B cell (primary cell): Measurements from ENCODE around the gene SLCO3A1. TPM values are rescaled to one million over a fixed set of nuclear protein-coding genes. Genes with fewer than 3 reads are reported as not detected.

Experiments
- ATAC-seq: fragments of 200-7000 bp; cut with Tn5 transposase; one replicate; pipeline ENCODE4 v1.10.0; 2021; ENCODE audit warnings: low read depth, mild to moderate bottlenecking, moderate number of reproducible peaks, moderate library complexity
- CTCF ChIA-PET: fragments of 350-600 bp; sonication (Branson Sonifier 250); formaldehyde crosslinking; loops from one replicate; lab custom pipeline; 2021; ENCODE audit warnings: antibody characterized with exemption, inconsistent platforms; lab: Charles Lee
- POLR2A ChIA-PET: fragments of 350-600 bp; sonication (Branson Sonifier 250); formaldehyde crosslinking; loops from one replicate; lab custom pipeline; 2021; ENCODE audit warnings: antibody characterized with exemption; lab: Charles Lee
- DNase-seq: peaks from one replicate; pipeline ENCODE4 v3.0.0; 2013
- H2AFZ ChIP-seq: 2 replicates; pipeline ENCODE4 v1.6.1; 2012; ENCODE audit warnings: mild to moderate bottlenecking, low read depth, low read length; ENCODE audit not compliant: insufficient read depth, poor library complexity, severe bottlenecking
- H3K27ac ChIP-seq, 2 donors: 1 replicate in 1 of 2; 2 replicates in 1 of 2; pipeline ENCODE4 v1.5.1; 2012 to 2013; ENCODE audit warnings: low read length in 2 of 2, mild to moderate bottlenecking in 2 of 2, moderate library complexity in 1 of 2
- H3K27me3 ChIP-seq, 4 experiments: fragments of 200-600 bp in 1 of 4; sonication (generic) in 1 of 4; replicated peaks in 1 of 4; 1 replicate in 2 of 4; 2 replicates in 2 of 4; pipeline versions ENCODE4 v1.6.1 to v1.7.0; 2013 to 2016; ENCODE audit warnings: low read length in 3 of 4, mild to moderate bottlenecking in 2 of 4, mixed read lengths in 1 of 4, moderate library complexity in 1 of 4; ENCODE audit not compliant: insufficient read depth in 4 of 4, control insufficient read depth in 3 of 4; ENCODE audit errors: control extremely low read depth in 1 of 4
- H3K36me3 ChIP-seq, 2 experiments: replicated peaks in 1 of 2; 1 replicate in 1 of 2; 2 replicates in 1 of 2; pipeline versions ENCODE4 v1.6.1 to v1.7.1; 2013; ENCODE audit warnings: low read length in 1 of 2; ENCODE audit not compliant: insufficient read depth in 2 of 2, control insufficient read depth in 1 of 2; ENCODE audit errors: control extremely low read depth in 1 of 2, extremely low read depth in 1 of 2
- H3K4me1 ChIP-seq, 2 donors: fragments of 200-600 bp in 1 of 2; sonication (generic) in 1 of 2; 1 replicate in 1 of 2; 2 replicates in 1 of 2; pipeline versions ENCODE4 v1.5.1 to v1.6.1; 2013 to 2017; ENCODE audit warnings: low read length in 2 of 2; ENCODE audit not compliant: control insufficient read depth in 2 of 2, insufficient read depth in 2 of 2
- H3K4me2 ChIP-seq: replicated peaks from 2 replicates; pipeline ENCODE3; 2012; ENCODE audit warnings: mild to moderate bottlenecking, low read depth, low read length; ENCODE audit not compliant: poor library complexity, severe bottlenecking
- H3K4me3 ChIP-seq, 5 experiments: fragments of 200-600 bp in 1 of 5; sonication (generic) in 1 of 5; 1 replicate in 3 of 5; 2 replicates in 2 of 5; pipeline versions ENCODE4 v1.5.1 to v1.7.0; 2011 to 2016; ENCODE audit warnings: low read length in 4 of 5, mild to moderate bottlenecking in 4 of 5, low read depth in 2 of 5, control low read depth in 1 of 5, moderate library complexity in 1 of 5; ENCODE audit not compliant: insufficient read depth in 1 of 5; ENCODE audit errors: control extremely low read depth in 1 of 5, extremely low read depth in 1 of 5
- H3K79me2 ChIP-seq: fragments of 200-600 bp; sonication (generic); one replicate; pipeline ENCODE4 v1.6.0; 2016; ENCODE audit warnings: low read length; ENCODE audit not compliant: control insufficient read depth, insufficient read depth
- H3K9ac ChIP-seq: fragments of 200-600 bp; sonication (generic); 2 replicates; pipeline ENCODE4 v1.6.1; 2017; ENCODE audit warnings: mild to moderate bottlenecking, low read length, moderate library complexity
- H3K9me3 ChIP-seq, 3 donors: one replicate each; pipeline versions ENCODE4 v1.6.1 to v1.7.1; 2013; ENCODE audit warnings: low read length in 2 of 3; ENCODE audit not compliant: control insufficient read depth in 2 of 3, insufficient read depth in 1 of 3; ENCODE audit errors: control extremely low read depth in 1 of 3
- H4K20me1 ChIP-seq: 2 replicates; pipeline ENCODE4 v1.6.0; 2012; ENCODE audit warnings: mild to moderate bottlenecking, low read length; ENCODE audit not compliant: insufficient read depth, control insufficient read depth, poor library complexity, severe bottlenecking
- H3K27ac Mint-ChIP-seq: one replicate; pipeline ENCODE4 v1.8.0; 2021; ENCODE audit warnings: mixed read lengths
- H3K27me3 Mint-ChIP-seq: one replicate; pipeline ENCODE4 v1.8.0; 2021; ENCODE audit warnings: mixed read lengths
- H3K4me1 Mint-ChIP-seq: one replicate; pipeline ENCODE4 v1.8.0; 2021; ENCODE audit warnings: mixed read lengths
- H3K4me3 Mint-ChIP-seq: one replicate; pipeline ENCODE4 v1.8.0; 2021; ENCODE audit warnings: mixed read lengths
- H3K9me3 Mint-ChIP-seq: one replicate; pipeline ENCODE4 v1.8.0; 2022; ENCODE audit warnings: mixed read lengths; ENCODE audit not compliant: insufficient read depth
- CTCF ChIP-seq: fragments of 200-600 bp; IDR thresholded peaks from one replicate; pipeline ENCODE4 v1.8.0; 2022; ENCODE audit warnings: antibody characterized with exemption, mild to moderate bottlenecking
- EZH2 ChIP-seq: IDR thresholded peaks from 2 replicates; pipeline ENCODE4 v1.6.1; 2012; ENCODE audit warnings: borderline replicate concordance, low read depth, mild to moderate bottlenecking, moderate library complexity, low read length; ENCODE audit not compliant: insufficient read depth, poor library complexity, severe bottlenecking
- WGBS: methylation state at CpG from one replicate; pipeline ENCODE4 v1.1.5; 2013; ENCODE audit warnings: missing lambda C conversion rate; ENCODE audit not compliant: insufficient coverage; 5-methylcytosine and 5-hydroxymethylcytosine counted together
- intact Hi-C: fragments of 100-400 bp; cut with micrococcal nuclease; formaldehyde crosslinking; loops from one replicate; pipeline ENCODE4 v1.10.0; 2022
- polyA plus RNA-seq: library from polyadenylated mRNA; depleted of rRNA; stranded (reverse); fragments of >200 nt; gene quantifications from 2 replicates; pipeline ENCODE4 v1.2.3, GENCODE V29; 2012
- total RNA-seq, 2 donors: library from RNA; stranded (reverse); fragments of 120-200 nt in 1 of 2; gene quantifications; 1 replicate in 1 of 2; 2 replicates in 1 of 2; pipeline versions ENCODE4 v1.2.3 to v1.2.4, GENCODE V29; 2013 to 2022

SLCO3A1 gene
- total and polyA plus RNA-seq, 2 donors (not counting 1 experiment from before 2014, with no cell fraction given) = 0.99 to 2.3 TPM

DNA sequence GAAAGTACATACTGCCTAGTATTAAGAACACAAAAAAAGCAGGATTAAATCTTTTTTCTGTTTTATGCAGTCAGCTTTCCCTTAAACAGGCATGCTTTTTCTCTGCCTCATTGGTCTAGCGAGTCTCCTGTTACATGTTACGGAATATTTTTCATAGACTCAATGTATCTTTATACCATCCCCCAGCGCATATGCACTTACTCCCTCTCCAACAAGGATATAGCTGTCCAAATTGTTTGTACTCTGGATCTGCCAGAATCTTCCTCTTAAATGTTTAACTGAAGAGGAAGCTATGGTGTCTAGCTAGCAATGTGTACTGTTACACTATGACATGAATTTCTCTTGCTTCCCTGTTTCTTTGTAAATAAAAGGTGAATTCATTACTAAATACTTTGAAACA, 9.2 kb upstream of the SLCO3A1 start:
- Mint-ChIP-seq H3K27ac (no peak overlapping the region), H3K9me3 (no peaks in the 10 kb centered on the region), H3K27me3 (peaks cover 50% of the 10 kb centered on the region), H3K4me3 (no peak overlapping the region), H3K4me1 (no peaks in the 10 kb centered on the region)
- no peaks in the 10 kb centered on the region for H4K20me1 ChIP-seq
- WGBS = no CpG with 5 or more reads among the region's 3 CpGs
- no peak overlapping the region for H3K4me2 ChIP-seq
- peaks cover 0 to 26% (median 7%) of the 10 kb centered on the region in 4 experiments for H3K27me3 ChIP-seq
- intact Hi-C loops = no loop called here
- no peak overlapping the region for H3K9ac ChIP-seq
- H2AFZ ChIP-seq = no peak overlapping the region
- no peak overlapping the region for H3K4me3 ChIP-seq
- no peaks in the 10 kb centered on the region for H3K4me1 ChIP-seq
- ATAC-seq (no peak), DNase-seq (no peak)
- ChIA-PET POLR2A (no interaction called here), CTCF (no interaction called here)
- H3K27ac ChIP-seq = no peak overlapping the region
- H3K36me3 ChIP-seq = no peaks in the 10 kb centered on the region
- TF ChIP-seq CTCF = no peak
- TF ChIP-seq EZH2 = no peak
- no peaks in the 10 kb centered on the region for H3K79me2 ChIP-seq
- peaks cover 0 to 4% (median 0%) of the 10 kb centered on the region in 3 donors for H3K9me3 ChIP-seq

DNA sequence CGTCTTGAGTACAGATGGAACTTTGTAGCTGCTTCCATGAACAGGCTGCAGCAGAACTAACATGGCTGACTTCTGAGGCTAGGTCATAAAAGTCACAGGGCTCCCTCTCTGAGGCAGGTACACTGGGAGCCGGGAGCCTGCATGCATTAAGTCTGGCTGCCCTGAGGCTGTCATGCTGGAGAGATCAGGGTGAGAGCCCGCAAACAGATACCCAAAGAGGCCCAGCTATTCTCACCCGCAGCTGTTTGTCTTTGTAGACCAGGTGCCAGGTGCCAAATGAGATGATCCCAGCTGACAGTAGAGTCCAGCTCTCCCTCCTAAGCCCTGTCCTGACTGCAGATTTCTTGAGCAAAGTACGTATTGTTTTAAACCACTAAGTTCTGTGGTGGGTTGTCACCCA, 8.6 kb upstream of the SLCO3A1 start:
- no peak for ATAC-seq
- WGBS = 100% methylated on average over 4 of the region's 5 CpGs
- Histone ChIP-seq H2AFZ (no peak overlapping the region), H3K4me3 (no peak overlapping the region), H3K27ac (no peak overlapping the region), H3K4me2 (no peak overlapping the region), H3K9me3 (peaks cover 0 to 4% (median 0%) of the 10 kb centered on the region in 3 donors), H3K4me1 (no peaks in the 10 kb centered on the region), H4K20me1 (no peaks in the 10 kb centered on the region), H3K36me3 (no peaks in the 10 kb centered on the region), H3K9ac (no peak overlapping the region), H3K79me2 (no peaks in the 10 kb centered on the region), H3K27me3 (peaks cover 0 to 31% (median 12%) of the 10 kb centered on the region in 4 experiments)
- intact Hi-C loops = no loop called here
- CTCF ChIA-PET = no interaction called here
- no peak for TF ChIP-seq CTCF
- POLR2A ChIA-PET = no interaction called here
- Mint-ChIP-seq H3K4me1 (no peaks in the 10 kb centered on the region), H3K4me3 (no peak overlapping the region), H3K9me3 (no peaks in the 10 kb centered on the region), H3K27me3 (peaks cover 54% of the 10 kb centered on the region), H3K27ac (no peak overlapping the region)
- DNase-seq = no peak
